ENCODE data around the gene KDM4B.

DNA sequence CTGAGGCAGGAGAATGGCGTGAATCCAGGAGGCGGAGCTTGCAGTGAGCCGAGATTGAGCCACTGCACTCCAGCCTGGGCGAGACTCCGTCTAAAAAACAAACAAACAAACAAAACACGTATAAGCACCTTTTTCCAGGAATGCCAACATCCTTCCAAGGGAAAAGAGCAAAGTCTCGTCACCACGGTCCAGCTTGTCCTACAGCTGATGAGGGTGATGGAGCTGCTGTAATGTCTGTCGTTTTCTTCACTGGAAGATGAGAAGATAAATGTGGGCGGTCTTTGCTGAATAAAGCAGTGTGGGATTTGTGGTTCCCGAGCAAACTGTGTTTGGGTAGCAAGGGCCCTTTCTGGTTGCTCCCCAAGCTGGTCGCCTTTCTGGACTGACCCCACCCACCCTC is 205.1 kb downstream of the KDM4B start:
- no peak for TF ChIP-seq POLR2AphosphoS5 (IDR thresholded peaks at IDR 0.05; ENCODE audit: low read depth, low read length)
- TF ChIP-seq POLR2A (IDR thresholded peaks at IDR 0.05; ENCODE audit: low read depth, low read length) = no peak
- no peak for TF ChIP-seq TAF1 (IDR thresholded peaks at IDR 0.05; ENCODE audit: borderline replicate concordance, low read depth, low read length)

Data from GM12892 (cell line).